HG03064 (cell line): Measurements from ENCODE around the gene ZNF331.
"Not testable (repeated sequence)": the region's sequence is repeated elsewhere in the genome, so short reads cannot be mapped to it uniquely, and the experiment has no call there.

Experiments
- ATAC-seq: cut with Tn5 transposase; IDR thresholded peaks from one replicate; pipeline ENCODE4 v1.9.1; 2021; ENCODE audit warnings: low read depth; ENCODE audit not compliant: unreplicated experiment

ZNF331 gene

DNA sequence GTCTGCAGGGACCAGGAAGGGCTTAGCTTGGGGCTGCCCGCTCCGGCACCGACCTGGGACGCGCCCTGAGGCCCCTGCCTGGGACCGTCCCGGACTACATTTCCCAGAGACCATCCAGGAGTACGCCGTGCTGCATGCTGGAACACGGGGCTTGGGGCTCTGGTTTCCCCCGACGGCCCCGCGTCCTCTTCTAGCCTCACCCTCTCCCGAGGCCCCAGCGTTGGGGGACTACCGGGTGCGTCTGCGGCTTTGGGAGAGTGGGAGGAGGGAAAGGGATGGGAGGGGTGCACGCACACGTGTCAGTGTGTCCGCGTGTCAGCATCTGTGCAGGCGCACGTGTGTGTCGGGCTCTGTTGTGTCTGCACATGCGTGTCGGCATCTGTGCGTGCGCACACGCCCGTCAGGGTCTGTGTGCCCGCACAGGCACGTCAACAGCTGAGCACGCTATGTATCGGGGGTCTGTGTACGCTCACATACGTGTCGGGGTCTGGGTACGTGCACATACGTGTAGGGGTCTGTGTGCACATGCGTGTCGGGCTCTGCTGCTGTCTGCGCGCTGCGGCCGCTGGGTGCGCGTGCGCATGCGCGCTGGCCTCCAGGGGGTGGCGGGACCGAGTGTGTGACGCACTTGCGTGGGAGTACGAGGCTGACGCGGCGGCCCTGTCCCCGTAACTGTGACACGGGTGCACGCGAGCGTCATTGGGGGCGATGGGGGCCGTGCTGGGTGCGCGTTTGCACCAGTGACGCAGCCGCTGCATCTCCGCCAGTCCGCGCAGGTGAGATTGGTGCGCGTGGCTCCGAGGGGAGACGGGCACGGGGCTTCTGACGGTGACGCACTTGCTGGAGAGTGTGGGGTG, at the start of gene ZNF331:
ZNF331 (plus strand) TSS at position 625 of the 857 bp plus-strand sequence. CDS start 31,232 bp downstream, outside the sequence.
- ATAC-seq = no peak

DNA sequence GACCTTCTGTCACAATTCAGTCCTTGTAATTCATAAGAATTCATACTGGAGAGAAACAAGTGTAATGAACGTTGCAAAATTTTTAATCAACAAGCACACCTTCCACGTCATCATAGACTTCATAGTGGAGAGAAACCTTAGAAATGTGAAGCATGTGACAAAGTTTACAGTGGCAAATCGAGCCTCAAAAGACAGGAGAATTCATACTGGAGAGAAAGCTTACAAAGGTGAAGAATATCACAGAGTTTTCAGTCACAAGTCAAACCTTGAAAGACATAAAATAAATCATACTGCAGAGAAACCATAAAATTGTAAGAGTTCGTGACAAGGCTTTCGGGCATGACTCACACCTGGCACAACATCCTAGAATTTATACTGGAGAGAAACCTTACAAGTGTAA, 45.8 kb upstream of the ZNF331 start:
- ATAC-seq = no peak

DNA sequence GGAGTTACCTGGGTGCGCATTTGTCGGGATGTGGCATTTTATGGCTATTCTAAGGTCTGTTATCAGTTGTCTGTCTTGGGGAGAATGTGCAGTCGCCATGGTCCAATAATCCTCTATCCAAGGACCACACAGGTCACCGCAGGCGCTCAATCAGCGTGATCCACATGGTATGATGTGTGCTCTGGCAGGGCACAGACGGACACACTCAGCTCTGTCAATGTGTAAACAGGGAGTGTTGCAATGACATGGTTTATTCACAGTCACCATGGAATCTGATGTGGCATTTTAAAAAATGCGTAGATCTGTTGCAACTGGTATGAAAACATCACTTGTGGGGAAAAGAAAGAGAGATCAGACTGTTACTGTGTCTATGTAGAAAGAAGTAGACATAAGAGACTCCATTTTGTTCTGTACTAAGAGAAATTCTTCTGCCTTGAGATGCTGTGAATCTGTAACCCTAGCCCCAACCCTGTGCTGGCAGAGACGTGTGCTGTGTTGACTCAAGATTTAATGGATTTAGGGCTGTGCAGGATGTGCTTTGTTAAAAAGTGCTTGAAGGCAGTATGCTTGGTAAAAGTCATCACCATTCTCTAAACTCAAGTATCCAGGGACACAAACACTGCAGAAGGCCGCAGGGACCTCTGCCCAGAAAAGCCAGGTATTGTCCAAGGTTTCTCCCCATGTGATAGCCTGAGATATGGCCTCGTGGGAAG, 40.5 kb upstream of the ZNF331 start:
- ATAC-seq = not testable (repeated sequence)

DNA sequence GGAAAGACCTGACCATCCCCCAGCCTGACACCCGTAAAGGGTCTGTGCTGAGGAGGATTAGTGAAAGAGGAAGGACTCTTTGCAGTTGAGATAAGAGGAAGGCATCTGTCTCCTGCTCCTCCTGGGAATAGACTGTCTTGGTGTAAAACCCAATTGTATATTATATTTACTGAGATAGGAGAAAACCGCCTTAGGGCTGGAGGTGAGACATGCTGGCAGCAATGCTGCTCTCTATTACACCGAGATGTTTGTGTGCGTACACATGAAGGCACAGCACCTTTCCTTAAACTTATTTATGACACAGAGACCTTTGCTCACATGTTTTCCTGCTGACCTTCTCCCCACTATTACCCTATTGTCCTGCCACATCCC, 39.9 kb upstream of the ZNF331 start:
- ATAC-seq = not testable (repeated sequence)

DNA sequence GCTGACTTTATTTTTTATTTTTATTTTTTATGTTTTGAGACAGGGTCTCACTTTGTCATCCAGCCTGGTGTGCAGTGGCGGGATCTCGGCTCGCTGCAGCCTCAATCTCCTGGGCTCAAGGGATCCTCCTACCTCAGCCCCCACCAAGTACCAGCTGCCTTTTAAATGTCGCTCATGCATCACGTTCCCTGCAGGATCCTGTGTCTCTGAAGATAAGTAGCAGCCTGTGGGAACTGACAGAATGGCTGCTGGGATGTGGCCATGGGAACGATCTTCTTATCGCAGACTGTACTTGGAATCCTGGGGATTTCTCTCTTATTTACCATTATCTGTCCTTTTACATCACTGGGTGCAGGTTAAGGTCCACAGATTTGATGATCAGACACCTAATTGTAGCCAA, 34.8 kb upstream of the ZNF331 start:
- ATAC-seq = not testable (repeated sequence)

DNA sequence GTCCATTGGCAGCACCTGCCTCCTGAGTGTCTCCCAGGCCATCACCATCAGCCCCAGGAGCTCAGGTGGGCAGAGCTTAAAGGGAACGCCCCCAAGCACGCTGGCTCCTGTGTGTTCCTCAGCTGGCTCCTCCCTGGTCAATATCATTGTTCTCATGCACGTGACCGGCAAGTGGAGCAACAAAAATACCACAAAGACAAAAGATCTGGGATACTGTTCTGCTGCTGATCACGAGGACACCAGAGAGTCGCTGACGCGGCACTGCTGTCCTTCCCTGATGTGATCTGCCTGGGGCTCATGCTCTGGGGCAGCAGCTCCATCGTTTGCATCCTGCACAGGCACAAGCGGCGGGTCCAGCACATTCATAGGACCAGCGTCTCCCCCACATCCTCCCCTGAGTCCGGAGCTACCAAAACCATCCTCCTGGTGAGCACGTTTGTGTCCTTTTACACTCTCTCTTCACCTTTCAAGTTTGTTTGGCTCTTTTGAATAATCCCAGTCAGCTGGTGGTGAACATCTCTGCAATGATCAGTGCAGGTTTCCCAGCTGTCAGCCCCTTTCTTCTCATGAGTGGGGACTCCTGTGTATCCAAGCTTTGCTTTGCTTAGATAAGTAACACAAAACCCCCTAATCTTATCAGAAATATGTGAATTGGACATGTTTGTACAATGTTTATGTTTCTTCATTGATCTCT, 34.1 kb upstream of the ZNF331 start:
- not testable (repeated sequence) for ATAC-seq

DNA sequence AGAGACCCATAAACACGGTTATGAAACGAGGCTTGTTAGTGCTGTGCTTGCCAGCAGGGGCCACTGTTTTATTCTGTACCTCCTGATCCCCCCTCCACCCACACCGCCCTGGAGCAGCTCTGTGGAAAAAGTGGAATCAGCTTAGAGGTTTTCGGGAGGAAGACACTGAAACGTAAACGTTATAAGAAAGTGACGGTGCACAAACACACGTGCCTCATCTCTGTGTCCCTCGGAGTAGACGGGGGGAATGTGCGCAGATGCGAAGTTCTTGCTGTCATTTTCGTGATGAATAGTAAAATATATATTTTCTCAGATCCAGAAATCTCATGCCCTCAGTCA, 33.6 kb upstream of the ZNF331 start:
- ATAC-seq = not testable (repeated sequence)

DNA sequence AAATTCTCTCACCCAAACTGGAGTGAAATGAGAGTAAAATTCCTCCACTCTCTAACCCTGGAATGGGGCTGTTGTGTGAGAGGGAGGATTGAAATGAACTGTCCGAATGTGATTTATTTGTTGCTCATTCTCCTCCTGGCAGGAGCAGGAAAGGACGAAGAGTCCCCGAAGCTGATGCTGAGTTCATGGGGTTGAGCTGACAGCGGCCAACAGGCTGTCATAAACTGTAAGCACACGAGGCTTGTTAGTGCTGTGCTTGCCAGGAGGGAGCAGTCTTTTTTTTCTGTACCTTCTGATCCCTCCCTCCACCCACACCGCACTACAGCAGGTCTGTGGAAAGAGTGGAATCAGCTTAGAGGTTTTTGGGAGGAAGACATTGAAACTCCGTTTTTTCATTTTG, 33.1 kb upstream of the ZNF331 start:
- no peak for ATAC-seq

DNA sequence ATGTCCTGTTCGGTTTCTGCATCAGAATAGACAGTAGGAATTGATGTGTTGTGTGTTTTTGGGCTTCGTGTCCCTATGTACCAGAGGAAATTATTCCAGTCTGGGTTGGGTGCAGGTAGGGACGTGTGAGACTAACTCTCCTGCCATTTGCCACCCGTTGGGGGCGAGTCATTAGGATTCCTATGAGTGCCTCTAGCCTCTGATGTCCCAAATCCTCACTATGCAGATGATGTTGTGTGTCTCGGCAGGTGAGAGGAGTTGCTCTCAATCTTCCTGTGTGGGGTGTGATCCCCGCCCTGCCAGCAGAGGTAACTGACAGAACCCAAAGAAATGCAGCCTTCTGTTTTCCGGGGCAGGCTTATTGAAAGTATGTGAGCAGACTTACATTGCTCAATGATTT, 31.2 kb upstream of the ZNF331 start:
- no peak for ATAC-seq

DNA sequence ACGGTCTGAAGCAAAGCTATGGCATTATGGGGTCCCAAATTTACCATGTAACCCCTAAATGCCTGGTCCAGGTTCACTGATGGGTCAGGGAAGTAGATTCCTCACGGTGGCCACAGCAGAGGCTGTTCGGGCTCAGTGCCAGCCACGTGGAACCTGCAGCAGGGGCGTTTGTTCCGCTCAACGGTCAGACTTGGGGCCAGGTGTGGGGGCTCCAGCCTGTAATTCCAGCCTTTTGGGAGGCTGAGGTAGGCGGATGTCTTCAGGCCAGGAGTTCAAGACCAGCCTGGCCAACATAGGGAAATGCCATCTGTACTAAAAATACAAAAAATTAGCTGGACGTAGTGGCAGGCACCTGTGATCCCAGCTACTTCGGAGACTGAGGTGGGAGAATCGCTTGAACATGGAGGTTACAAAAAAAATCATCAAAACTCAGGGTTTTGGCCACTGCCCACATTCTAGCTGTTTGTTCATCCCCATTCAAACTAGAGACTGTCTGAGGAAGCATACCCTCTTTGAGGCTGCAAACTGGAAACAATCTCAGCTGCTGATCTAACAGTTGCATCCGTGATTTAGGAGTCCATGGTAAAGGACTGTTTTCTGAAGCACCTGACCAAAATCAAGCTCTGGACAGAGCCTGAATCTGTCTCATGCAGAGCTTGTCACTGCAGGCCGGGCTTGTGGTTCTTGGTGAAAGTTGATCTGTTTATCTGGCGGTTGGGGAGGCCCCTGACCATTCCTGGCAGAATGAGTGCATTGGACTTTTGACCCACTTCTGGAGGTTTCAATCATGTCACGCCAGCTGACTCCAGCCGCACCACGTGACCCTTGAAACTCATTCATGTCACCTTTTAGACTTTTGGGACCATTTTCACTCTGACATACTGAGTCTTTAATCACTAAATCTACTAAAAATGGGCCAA, 30.2 kb upstream of the ZNF331 start:
- no peak for ATAC-seq

DNA sequence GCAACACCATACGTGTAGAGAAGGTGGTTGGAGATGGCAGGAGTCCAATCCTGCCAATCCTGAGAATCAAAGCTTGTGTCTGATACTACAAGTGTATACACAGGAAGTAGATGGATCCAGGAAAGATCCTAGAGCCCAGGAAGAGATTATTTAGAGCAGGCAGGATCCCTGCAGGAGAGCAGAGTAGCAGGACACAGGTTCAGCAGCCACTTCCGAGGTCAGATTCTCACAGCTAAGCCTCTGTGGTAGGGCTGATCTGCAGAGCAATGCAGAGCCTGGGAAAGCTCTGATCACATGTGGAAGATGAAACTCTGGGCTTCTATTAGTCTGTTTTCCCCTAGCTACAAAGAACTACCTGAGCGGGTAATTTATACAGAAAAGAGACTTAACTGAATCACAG, 28.5 kb upstream of the ZNF331 start:
- ATAC-seq = no peak

DNA sequence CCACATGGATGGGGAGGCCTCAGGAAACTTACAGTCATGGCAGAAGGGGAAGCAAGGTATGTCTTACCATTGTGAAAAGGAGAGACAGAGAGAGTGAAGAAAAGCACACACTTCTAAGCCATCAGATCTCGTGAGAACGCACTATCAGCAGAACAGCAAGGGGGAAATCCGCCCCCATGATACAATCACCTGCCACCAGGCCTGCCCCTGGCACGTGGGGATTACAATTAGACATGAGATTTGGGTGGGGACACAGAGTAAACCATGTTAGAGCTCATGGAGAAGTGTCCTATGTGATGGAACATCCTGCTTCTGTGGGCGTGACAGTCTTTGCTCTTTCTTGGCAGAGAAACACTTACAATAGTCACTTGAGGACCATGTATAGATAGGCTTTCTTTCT, 28.1 kb upstream of the ZNF331 start:
- no peak for ATAC-seq

DNA sequence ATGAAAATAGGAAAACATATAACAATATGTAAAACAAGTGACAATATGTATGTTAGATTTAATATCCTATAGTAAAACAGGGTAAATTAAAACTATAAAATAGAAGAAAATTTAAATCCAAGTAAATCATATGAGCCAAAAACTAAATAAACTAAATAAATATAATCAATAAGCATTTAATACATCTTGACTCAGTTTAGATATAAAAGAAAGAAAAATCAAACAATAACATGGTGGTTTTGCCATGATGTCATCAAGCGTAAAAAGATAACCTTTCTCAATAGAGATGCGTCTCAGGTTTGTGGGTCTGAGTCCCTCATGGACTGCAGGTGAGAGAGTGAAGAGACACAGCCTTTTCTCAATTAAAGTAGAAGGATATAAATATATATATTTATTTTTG, 26.6 kb upstream of the ZNF331 start:
- ATAC-seq = no peak

DNA sequence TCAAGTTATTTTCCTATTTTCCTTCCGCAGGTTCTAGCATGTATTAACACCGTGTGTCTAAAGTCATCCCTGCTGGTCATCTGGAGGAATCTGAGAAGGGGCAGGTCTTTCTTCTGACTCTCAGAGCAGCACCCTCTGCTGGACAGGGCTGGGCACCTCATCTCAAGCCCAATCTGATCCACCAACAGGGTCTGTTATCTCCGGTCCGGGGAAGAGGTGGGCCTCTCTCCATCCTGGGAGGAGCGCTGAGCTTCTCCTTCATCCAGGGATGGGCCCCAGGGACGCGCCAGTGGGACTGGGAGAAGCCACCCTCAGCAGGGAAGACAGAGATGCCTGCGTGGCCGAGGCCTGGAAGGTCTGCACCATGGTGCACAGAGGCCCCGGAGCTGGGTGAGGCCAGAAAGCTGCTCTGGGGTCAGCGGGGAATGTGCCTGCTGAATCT, 26.0 kb upstream of the ZNF331 start:
- no peak for ATAC-seq

DNA sequence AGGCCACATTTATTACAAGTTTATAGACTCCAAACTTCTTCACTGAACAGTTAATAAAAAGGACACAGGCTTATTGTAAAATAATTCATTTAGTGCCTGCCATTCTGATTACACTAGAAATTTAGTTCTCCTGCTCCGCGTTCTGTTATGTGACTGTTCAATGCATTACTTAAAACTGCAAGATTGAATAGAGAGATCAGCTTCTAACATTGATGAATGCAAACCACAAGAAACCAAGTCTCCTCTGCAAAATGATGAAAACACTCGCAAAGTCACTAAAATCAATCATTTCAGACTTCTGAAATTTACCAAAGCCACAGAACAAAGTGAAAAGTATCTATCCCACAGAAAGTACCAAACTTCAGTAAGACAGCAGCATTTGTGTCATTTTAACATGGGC, 22.9 kb upstream of the ZNF331 start:
- not testable (repeated sequence) for ATAC-seq

DNA sequence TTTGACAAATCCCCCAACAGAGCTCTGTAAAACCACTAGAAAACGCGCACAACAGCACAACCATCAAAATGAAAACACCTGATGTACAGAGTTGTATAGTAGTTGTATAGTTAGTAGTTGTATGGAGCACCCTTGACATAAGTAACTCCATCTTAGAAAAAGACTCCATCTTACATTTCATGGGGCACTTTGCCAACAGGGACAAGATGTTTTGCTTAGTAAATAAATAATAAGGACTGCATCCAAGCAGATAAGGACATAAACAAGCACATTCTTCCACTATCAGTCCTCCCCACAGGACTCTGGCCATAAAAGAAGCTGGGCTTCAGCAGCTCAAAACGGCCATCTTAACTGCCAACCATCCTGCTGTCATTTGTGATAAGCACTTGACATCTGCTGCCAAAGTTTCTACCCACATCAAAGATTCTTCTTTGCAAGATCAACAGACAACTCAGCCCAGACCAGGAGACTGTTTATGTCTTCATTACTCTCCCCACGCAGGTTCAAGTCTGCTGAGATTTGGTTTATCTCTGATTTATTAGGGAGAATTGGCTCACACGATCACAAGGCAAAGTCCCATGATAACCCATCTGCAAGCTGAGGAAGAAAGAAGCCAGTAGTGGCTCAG, 20.7 kb upstream of the ZNF331 start:
- no peak for ATAC-seq

DNA sequence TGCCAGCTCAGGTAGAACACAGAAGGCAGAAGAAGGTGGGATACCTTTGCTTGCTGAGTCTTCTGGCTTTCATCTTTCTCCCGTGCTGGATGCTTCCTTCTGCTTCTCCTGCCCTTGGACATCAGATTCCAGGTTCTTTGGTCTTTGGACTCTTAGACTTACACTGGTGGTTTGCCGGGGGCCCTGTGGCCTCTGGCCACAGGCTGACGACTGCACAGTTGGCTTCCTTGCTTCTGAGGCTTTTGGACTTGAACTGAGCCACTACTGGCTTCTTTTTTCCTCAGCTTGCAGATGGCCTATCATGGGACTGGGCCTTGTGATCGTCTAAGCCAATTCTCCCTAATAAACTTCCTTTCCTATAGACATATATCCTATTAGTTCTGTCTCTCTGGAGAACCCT, 19.8 kb upstream of the ZNF331 start:
- ATAC-seq = no peak

DNA sequence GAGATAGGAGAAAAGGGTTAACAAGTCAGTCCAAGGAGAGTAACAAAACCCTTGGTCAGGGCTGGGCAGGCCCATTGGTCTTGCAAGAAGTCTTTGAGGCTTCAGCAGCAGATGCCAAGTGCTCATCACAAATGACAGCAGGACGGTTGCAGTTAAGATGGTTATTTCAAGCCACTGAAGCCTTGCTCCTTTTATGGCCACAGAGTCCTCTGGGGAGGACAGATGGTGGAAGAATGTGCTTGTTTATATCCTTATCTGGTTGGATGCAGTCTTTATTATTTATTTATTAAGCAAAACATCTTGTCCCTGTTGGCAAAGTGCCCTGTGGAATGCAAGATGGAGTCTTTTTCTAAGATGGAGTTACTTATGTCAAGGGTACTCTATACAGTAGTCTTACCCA, 19.2 kb upstream of the ZNF331 start:
- ATAC-seq = no peak

DNA sequence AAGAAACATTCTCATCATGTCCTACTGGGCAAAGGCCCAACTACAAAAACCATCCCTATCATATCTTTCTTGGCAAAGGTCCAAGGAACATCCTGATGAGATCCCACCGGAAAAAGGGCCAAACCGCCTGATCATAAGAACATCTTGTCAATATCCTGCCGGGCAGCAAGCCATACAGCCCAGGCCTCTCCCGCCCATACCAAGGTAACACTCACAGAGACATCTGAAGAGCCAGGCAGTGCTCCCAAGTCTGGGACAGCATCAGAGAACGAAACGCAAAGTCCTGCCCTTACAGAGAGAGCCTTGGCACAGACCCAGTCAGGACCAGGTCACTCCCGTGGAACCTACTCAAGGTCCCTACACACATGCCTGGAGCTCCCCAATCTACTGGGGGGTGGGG, 18.5 kb upstream of the ZNF331 start:
- no peak for ATAC-seq

DNA sequence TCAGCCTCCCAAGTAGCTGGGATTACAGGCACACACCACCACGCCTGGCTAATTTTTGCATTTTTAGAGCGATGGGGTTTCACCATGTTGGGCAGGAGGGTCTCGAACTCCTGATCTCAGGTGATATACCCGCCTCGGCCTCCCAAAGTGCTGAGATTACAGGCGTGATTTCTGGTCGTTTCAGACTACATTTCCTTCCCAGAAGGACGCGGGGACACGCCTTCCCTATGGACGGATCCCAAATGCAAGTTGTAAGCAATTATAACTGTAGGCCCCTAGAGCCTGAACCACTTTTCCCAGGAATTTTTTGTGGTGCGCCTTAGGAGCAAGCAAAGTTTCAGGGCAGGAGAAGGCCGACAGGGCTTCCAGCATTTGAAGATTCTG, 17.8 kb upstream of the ZNF331 start:
- no peak for ATAC-seq
